IPS-20b (cell line): ENCODE data around the gene EHD1.
"Not testable (repeated sequence)": the region's sequence is repeated elsewhere in the genome, so short reads cannot be mapped to it uniquely, and the experiment has no call there.

ENCODE experiments used
- H3K27ac ChIP-seq: one replicate; pipeline ENCODE4 v1.5.1; 2013; ENCODE audit warnings: low read length
- H3K27me3 ChIP-seq: 2 replicates; pipeline ENCODE4 v1.6.1; 2013; ENCODE audit warnings: mild to moderate bottlenecking, low read length, inconsistent platforms; ENCODE audit not compliant: insufficient read depth
- H3K36me3 ChIP-seq: 2 replicates; pipeline ENCODE4 v1.6.1; 2013; ENCODE audit warnings: low read depth, mild to moderate bottlenecking, inconsistent platforms, low read length, moderate library complexity; ENCODE audit not compliant: insufficient read depth
- H3K4me1 ChIP-seq: 2 replicates; pipeline ENCODE4 v1.6.1; 2013; ENCODE audit warnings: mild to moderate bottlenecking, control low read depth, inconsistent platforms, low read length, moderate library complexity; ENCODE audit not compliant: insufficient read depth
- H3K4me3 ChIP-seq: 2 replicates; pipeline ENCODE4 v1.5.1; 2013; ENCODE audit warnings: mild to moderate bottlenecking, low read length, inconsistent platforms
- H3K9ac ChIP-seq: 2 replicates; pipeline ENCODE4 v1.6.1; 2013; ENCODE audit warnings: low read depth, mild to moderate bottlenecking, inconsistent platforms, low read length, moderate library complexity
- H3K9me3 ChIP-seq: 2 replicates; pipeline ENCODE4 v1.6.1; 2013; ENCODE audit warnings: mild to moderate bottlenecking, low read depth, low read length, inconsistent platforms; ENCODE audit not compliant: insufficient read depth

Gene EHD1

DNA sequence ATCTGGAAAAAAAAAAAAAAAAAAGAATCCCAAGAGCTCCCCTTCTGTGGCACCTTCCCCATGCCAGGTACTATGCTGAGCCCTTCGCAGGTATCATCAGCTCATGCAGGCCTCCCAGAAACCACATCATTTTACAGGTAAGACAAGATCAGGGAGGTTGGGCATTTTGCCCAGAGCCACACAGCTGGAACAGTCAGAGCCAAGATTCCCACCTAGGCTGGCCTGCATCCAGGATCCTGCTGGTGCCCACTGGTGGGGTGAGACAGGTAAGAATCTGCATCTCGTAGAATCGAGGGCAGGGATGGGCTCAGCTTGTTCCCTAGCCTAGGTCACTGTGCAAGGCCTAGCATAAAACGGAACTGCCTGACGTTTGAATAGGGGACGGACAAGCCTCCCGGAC is 52.4 kb downstream of the EHD1 start:
- Histone ChIP-seq H3K36me3 (peaks cover 8% of the 10 kb centered on the region; the same call in 1 of the 2 replicates), H3K9ac (no peak overlapping the region), H3K9me3 (no peaks in the 10 kb centered on the region), H3K4me1 (no peaks in the 10 kb centered on the region), H3K27ac (no peak overlapping the region), H3K27me3 (no peaks in the 10 kb centered on the region), H3K4me3 (no peak overlapping the region)

DNA sequence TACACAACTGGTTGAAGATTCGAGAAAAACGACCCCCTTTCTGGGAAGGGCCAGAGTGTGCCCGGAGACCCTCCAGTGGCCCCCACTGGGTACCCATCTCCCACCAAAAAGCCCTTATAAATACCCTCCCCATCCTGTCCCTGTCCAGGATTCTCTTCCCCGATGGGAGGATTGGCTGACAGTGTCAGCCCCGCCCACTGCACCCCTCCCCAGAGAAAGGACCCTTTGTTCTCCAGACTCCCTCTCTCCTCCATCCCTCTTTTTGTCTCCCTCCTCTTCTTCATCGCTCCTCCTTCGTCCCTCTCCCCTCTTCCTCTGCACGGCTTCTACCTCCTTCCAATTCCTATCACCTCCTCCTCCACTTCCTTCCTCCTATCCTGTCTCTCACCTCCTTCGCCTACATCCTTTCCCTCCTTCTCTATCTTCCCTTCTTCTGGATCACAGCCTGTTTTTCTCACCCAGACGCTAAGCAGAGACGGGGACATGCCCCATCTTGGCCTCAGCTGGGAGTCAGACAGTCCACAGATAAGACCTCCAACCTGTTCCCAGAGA is 54.8 kb downstream of the EHD1 start:
- no peak overlapping the region for H3K4me3 ChIP-seq
- no peaks in the 10 kb centered on the region for H3K4me1 ChIP-seq
- no peak overlapping the region for H3K9ac ChIP-seq
- no peaks in the 10 kb centered on the region for H3K27me3 ChIP-seq
- H3K36me3 ChIP-seq = no peaks in the 10 kb centered on the region
- no peak overlapping the region for H3K27ac ChIP-seq
- H3K9me3 ChIP-seq = no peaks in the 10 kb centered on the region

DNA sequence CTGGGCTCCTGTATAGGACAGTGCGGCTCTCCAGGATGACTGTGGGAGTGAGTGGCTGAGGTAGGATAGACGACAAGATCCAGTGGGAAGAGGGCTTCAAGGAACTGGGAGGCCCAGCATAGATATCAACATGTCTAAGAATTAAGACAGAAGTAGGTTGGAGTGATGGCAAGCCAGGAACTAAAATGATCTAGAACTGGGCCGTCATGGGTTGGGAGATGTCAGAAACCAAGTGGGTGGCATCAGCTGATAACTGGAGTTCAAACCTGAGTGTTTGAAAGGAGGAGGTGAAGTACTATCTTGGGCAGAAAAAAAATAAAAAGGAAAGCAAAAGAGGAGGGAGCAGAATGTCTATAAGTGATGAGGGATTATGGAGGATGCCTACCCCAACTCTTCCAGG is 60.9 kb downstream of the EHD1 start:
- no peaks in the 10 kb centered on the region for H3K4me1 ChIP-seq
- no peaks in the 10 kb centered on the region for H3K9me3 ChIP-seq
- no peaks in the 10 kb centered on the region for H3K27me3 ChIP-seq
- no peak overlapping the region for H3K9ac ChIP-seq
- no peak overlapping the region for H3K27ac ChIP-seq
- H3K36me3 ChIP-seq = no peaks in the 10 kb centered on the region
- no peak overlapping the region for H3K4me3 ChIP-seq

DNA sequence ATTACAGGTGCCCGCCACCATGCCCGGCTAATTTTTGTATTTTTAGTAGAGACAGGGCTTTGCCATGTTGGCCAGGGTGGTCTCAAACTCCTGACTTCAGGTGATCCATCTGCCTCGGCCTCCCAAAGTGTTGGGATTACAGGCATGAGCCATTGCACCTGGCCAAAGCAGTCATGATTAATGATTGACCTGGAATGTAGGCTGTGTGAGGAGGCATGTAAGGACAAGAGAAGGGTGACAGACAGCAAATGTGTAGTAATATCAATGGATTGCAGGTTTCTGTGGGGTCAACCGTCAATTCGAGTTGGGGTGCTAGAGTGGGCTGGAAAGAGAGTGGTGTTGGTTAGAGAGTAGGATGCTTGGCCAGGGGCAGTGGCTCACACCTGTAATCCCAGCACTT is 63.0 kb downstream of the EHD1 start:
- not testable (repeated sequence) for H3K36me3 ChIP-seq, H3K27ac ChIP-seq, H3K27me3 ChIP-seq, H3K9me3 ChIP-seq, H3K4me3 ChIP-seq, H3K9ac ChIP-seq, H3K4me1 ChIP-seq

DNA sequence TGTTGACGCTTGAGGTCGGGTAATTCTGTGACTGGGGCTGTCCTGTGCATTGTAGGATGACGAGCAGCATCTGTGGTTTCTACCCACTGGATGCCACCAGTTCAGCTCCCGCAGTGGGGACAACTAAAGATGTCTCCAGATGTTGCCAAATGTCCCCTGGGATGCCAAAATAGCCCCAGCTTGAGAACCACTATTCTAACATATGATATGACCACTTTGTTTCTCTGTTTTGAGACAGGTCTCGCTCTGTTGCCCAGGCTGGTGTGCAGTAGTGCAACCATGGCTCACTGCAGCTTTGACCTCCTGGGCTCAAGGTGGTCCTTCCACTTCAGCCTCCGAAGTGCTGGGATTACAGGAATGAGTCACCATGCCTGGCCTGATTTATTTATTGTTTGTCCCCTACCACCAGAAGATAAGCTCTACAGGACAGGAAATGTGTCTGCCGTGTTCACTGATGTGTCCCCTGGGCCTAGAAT is 63.7 kb downstream of the EHD1 start:
- Histone ChIP-seq H3K36me3 (no peaks in the 10 kb centered on the region), H3K9ac (no peak overlapping the region), H3K27ac (no peak overlapping the region), H3K4me1 (no peaks in the 10 kb centered on the region), H3K9me3 (no peaks in the 10 kb centered on the region), H3K27me3 (no peaks in the 10 kb centered on the region), H3K4me3 (no peak overlapping the region)

DNA sequence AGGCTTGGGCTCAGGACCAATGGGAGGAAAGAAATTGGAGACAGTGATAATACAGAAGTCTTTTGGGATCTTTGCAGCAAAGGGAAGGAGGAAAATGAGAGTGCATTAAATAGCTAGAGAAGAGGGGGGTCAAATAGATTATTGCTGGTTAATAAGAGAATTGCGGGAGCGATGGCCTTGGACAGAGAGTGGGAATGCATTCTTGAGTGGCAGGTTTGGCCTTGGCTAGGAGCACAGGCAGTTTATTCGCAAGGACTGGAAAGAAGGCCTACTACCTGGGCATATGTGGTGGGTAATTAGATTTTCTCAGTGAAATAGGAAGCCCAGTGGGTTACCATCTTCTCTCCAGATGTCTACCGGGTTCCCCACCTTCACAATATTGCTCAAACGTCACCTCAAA is 64.6 kb downstream of the EHD1 start:
- no peaks in the 10 kb centered on the region for H3K36me3 ChIP-seq

DNA sequence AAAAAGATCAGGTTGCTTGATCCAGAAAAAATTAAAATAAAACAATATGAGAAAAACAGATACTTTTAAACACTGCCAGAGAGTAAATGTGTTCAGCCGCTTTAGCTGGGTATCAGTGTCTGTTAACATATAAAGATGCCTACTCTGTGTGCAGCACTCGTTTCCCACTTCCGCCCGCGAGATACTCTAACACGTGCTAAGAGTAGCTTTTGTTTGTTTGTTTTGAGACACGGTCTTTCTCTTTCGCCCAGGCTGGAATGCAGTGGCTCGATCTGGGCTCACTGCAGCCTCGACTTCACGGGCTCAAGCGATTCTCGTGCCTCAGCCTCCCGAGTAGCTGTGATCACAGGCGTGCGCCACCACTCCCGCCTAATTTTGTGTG is 67.5 kb downstream of the EHD1 start:
- Histone ChIP-seq H3K27ac (no peak overlapping the region), H3K9ac (no peak overlapping the region), H3K4me3 (peak overlapping the region; percentile 67), H3K27me3 (no peaks in the 10 kb centered on the region), H3K9me3 (no peaks in the 10 kb centered on the region), H3K36me3 (peaks cover 24% of the 10 kb centered on the region), H3K4me1 (peaks cover 6% of the 10 kb centered on the region; the same call in 1 of the 2 replicates)

More for the DNA sequence above, 64.6 kb downstream of the EHD1 start:
- peaks cover 6% of the 10 kb centered on the region; the same call in 1 of the 2 replicates for H3K4me1 ChIP-seq
- H3K9ac ChIP-seq = no peak overlapping the region
- H3K4me3 ChIP-seq = no peak overlapping the region
- no peaks in the 10 kb centered on the region for H3K27me3 ChIP-seq
- H3K27ac ChIP-seq = no peak overlapping the region
- H3K9me3 ChIP-seq = no peaks in the 10 kb centered on the region

DNA sequence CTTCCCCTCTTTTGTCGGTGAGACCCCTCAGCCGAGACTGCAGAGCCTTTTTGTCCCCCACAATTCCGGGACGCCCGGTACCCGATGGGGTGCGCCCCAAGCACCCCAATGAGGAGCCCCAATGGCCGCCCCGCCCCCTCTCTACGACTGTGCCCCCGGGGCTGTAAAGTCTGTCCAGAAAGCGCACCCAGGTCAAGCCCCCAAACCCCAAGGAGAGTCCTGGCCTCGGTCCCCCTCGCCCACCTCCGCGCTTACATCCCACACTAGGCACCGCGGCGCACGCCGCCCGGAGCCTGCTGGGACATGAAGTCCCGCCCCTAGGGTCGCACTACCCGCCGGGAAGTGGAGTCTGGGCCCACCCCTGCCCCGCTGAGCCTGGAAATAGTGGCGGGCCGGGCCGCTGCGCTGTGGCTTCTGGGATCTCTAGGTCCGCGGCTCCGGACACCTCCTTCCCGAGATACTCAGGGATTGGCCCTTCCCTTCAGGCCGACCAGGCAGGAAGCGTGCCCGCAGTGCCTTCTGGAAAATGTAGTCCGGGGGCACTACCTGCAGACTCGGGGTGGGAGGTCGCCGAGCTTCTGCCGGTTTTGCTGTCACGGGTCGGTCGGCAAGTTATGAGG is 68.0 kb downstream of the EHD1 start, which contains the start of gene MEN1:
TSS of gene MEN1 (minus strand) at position 281 of the 620 bp plus-strand sequence. CDS start 442 bp downstream, outside the sequence.
- Histone ChIP-seq H3K9me3 (no peaks in the 10 kb centered on the region), H3K4me1 (peaks cover 6% of the 10 kb centered on the region; the same call in 1 of the 2 replicates), H3K4me3 (peak within 1 kb of the TSS; percentile 91), H3K27me3 (no peaks in the 10 kb centered on the region), H3K9ac (peak within 1 kb of the TSS; percentile 77; the same call in 1 of the 2 replicates), H3K27ac (no peak within 1 kb of the TSS), H3K36me3 (peaks cover 29% of the 10 kb centered on the region)

DNA sequence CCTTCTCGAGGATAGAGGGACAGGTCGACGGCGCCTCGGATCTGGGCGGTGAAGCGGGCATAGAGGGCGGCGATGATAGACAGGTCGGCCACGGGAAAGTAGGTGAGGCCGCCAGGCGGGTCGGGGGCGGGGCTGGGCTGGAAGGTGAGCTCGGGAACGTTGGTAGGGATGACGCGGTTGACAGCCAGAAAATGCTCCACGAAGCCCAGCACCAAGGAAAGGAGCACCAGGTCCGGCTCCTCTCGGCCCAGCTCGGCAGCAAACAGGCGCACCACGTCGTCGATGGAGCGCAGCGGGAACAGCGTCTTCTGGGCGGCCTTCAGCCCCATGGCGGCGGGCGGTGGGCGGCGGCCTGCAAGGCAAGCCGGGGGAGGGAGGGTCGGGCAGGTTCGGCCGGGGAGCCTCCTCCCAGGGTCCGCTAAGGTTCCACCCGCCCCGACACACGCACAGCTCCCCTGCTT is 68.6 kb downstream of the EHD1 start:
- Histone ChIP-seq H3K9ac (peak overlapping the region; percentile 77; the same call in 1 of the 2 replicates), H3K27ac (no peak overlapping the region), H3K9me3 (no peaks in the 10 kb centered on the region), H3K4me3 (peak overlapping the region; percentile 91), H3K4me1 (peaks cover 6% of the 10 kb centered on the region; the same call in 1 of the 2 replicates), H3K27me3 (no peaks in the 10 kb centered on the region), H3K36me3 (peaks cover 35% of the 10 kb centered on the region)

DNA sequence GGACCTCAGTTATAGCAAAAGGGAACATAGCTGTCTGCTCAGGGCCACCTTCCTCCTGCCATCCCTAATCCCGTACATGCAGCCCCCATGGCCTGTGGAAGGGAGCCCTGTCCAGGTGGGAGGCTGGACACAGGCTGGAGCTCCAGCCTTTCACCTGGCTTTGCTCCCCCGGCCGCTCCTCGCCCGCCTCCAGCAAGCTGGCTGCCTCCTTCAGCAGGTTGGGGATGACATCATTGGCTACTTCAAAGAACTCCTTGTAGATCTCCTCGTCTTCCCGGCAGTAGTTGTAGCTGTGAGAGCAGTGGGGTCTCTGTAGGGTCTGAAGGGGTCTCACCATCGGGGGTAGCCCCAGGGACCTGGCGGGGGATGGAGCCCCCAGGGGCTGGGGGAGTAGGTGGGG is 72.9 kb downstream of the EHD1 start:
- H3K36me3 ChIP-seq = peaks cover 35% of the 10 kb centered on the region
- no peaks in the 10 kb centered on the region for H3K9me3 ChIP-seq
- no peaks in the 10 kb centered on the region for H3K27me3 ChIP-seq
- H3K4me1 ChIP-seq = peaks cover 10% of the 10 kb centered on the region; the same call in 1 of the 2 replicates
- H3K9ac ChIP-seq = no peak overlapping the region
- H3K4me3 ChIP-seq = no peak overlapping the region
- H3K27ac ChIP-seq = no peak overlapping the region

DNA sequence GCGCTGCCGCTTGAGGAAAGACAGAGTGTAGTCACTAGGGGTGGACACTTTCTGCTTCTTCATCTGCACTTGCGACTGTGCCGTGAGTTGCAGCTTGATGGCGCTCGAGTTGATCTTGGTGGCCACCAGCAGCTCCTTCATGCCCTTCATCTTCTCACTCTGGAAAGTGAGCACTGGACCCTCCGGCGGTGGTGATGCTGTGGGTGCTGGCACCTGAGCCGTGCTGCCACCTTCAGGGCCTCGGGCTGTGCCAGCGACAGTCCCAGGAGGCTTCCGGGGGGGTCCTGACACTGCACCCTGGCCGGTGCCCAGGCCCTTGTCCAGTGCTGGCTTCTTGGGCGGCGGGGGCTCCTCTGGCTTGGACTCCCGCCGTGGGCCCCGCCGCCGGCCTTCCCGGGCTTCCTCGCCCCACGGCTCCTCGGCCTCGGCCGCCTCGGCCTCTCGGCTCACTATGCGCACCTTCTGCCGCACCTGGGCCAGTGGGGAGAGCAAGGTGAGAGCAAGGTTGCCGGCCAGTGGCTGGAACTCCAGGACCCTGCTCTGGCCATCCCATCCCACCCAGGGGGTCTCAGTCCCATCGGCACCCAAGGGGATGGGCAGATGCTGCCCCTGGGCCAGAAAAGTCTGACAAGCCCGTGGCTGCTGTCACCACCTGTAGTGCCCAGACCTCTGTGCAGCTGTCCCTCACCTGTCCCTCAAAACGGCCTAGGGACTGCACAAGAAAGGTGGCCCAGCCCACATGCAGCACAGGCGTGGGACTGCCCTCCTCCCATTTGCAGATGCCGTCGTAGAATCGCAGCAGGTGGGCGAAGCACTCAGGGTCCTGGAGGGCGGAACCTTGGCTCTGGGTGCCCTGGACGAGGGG is 73.8 kb downstream of the EHD1 start:
- peak overlapping the region; percentile 84; the same call in 1 of the 2 replicates for H3K9ac ChIP-seq

More for the DNA sequence above, 73.8 kb downstream of the EHD1 start:
- Histone ChIP-seq H3K27ac (no peak overlapping the region), H3K4me3 (peak overlapping the region; percentile 78; the same call in 1 of the 2 replicates), H3K4me1 (peaks cover 9% of the 10 kb centered on the region; the same call in 1 of the 2 replicates), H3K27me3 (no peaks in the 10 kb centered on the region), H3K36me3 (peaks cover 35% of the 10 kb centered on the region), H3K9me3 (no peaks in the 10 kb centered on the region)
